GM12878 (cell line): Measurements from ENCODE around the gene ARSI.

ENCODE experiments used
- SMAD5 ChIP-seq: IDR thresholded peaks from 2 replicates; pipeline ENCODE4 v1.6.1; 2016; ENCODE audit warnings: antibody characterized with exemption, low read depth
- SUZ12 ChIP-seq: fragments of 200-600 bp; sonication (generic); IDR thresholded peaks from one replicate; pipeline ENCODE4 v1.6.1; 2018; ENCODE audit warnings: antibody characterized with exemption, mild to moderate bottlenecking; ENCODE audit not compliant: unreplicated experiment

GRCh38 chr5:150254363-150254762 lies 48.3 kb downstream of the ARSI start:
- TF ChIP-seq SMAD5 (no peak), SUZ12 (no peak)
